ENCODE data around the gene IMPA2.

- no peak for TF ChIP-seq CTCF (optimal IDR thresholded peaks at IDR 0.05 in 1 of 3, IDR thresholded peaks at IDR 0.05 in 1 of 3, conservative IDR thresholded peaks at IDR 0.05 in 1 of 3; ENCODE audit: extremely low read depth in 1 of 3, insufficient read depth in 2 of 3, low read length in 3 of 3)
- no peak for TF ChIP-seq EZH2 (IDR thresholded peaks at IDR 0.05; ENCODE audit: low read length)
Observed at GRCh38 chr18:11996907-11997306, 15.6 kb downstream of the IMPA2 start.

Data from keratinocyte (primary cell).